NCI-H2107 treated with DMSO at 0.1 percent for 48 hours (cell line): ENCODE results near the gene SPDYE4.

ENCODE experiments used
- DNase-seq: peaks from one replicate; lab custom pipeline; 2025; ENCODE audit not compliant: unreplicated experiment; lab: John Stamatoyannopoulos, UW

SPDYE4 gene

DNA sequence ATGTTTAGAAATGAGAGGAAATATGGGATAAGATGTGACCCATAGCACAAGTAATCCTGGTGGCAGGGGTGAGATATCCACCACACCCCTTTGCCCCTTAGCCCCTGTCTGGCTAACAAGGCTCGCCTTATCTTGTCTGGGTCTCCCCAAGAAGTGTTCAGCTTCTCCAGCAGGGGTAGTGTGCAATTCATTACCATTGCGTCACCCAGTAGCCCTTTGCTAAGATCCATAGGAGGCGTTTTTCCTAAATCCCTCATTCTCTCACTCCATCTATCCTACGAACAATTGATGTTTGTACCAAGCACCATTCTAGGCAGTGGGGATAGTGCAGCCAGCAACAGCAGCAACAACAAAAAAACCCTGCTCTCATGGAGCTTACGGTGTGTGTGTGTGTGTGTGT, 44.5 kb downstream of the SPDYE4 start:
- DNase-seq = no peak

DNA sequence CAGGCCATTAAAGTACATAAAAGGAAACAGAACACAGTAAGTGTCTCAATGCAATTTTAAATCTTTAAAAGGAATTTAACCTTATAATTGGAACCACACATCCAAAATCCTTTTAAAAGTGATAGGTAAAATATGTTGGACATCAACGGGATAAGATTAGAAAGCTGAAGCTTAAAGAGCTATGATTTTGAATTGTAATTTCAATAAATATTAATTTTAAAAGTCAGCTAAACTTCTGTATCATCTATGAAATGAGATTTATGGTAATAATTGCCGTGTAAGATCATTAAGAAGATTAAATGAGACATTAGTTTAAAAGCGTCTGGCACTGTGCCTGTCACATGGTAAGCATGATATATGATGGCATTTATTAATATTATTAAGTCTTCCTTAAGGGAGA, 45.0 kb downstream of the SPDYE4 start:
- no peak for DNase-seq

- DNase-seq = no peak
Observed at GRCh38 chr17:8712698-8713097, 45.6 kb downstream of the SPDYE4 start.

GRCh38 chr17:8711291-8711690, 47.1 kb downstream of the SPDYE4 start:
- DNase-seq = no peak

- no peak for DNase-seq
Observed at GRCh38 chr17:8710813-8711212, 47.5 kb downstream of the SPDYE4 start.

DNA sequence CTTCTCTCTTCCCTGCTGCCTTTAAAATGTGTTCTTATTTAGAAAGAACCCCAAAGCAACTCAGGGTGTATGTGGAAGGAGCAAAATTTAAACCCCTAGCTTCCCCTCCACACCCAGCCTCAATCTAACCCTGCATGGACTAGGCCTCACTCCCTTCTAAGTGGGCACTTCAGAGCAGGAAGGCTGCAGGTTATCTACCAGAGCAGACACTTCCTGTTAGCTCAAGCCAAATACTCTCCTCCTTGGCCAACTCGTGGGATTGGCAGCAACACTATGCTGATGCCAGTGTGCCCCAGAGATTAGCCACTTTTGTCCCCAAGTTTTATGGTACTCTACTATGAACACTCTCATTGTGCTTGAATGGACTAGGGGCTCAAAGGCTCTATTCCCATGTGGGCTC, 49.3 kb downstream of the SPDYE4 start:
- no peak for DNase-seq

DNA sequence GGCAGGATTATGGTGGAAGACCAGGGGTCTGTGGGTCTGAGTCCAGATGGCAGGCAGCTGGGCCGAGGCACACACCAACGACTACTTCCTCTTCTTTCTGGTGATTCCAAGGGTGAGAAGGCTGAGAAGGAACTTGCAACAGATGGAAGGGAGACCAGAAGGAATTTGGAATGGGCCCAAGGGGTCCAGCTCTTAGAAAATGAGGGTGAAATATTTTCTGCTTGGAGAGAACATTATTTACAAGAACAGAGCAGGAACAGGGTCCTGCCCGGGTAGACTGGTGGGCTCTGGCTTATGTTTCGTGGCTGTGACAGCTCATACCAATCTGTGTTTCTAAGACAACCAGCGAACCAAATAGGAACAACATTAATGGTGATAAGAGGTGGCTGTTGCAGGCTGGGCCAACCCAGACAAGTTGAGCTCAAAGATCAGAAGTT, 50.3 kb downstream of the SPDYE4 start:
- DNase-seq = no peak

DNA sequence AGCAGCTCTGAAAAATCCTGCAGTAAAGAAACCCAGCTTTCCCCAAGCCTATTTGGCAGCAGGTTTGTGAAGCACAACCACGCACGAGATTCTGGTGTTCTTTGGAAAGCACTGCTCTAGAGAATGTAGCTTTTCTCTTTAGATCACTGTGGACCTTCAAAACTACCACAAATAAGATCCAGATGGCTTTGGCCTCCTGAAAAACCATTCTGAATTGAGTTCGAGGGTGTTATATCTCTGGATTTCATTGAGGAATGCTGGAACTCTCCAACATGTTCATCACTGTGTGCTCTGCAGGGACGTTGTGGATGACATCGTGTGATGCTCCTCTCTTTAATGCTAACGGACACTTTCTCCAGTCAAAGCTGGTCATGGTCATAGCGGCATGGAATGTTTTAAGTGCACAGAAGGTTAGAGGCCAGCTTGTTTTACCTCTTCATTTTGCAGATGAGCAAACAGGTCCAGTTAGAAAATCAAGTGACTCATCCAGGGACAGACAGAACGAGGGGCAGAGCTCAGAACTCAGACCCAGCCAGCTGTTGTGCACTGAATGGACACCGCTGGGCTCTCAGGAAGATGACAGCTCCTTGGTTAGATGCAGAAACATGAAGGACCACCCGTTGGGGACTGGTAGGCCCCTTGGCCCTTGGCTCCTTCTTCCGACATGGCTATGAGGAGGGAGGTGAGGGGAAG, 50.9 kb downstream of the SPDYE4 start:
- DNase-seq = no peak

- no peak for DNase-seq
Observed at GRCh38 chr17:8706431-8706830, 51.9 kb downstream of the SPDYE4 start.

GRCh38 chr17:8705427-8705826, 52.9 kb downstream of the SPDYE4 start:
- no peak for DNase-seq

DNA sequence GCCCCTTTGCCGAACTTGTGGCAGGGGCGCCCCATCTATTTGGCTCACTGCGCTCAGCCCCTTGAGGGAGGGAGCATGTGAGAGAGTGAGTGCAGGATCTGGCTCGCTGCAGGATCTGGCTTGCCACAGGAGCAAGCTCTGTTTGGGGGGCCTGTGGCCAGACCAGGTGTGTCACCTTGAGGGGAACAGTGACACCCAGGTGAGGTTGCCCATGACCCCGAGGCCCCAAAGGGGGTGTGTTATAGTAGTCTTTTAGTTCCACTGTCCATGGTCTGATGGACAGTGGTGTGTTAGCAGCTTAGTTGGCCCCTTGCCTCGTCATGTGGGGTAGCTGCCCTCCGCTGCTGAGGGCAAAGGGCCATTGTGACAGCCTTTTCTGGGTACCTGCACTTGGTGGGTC, 55.3 kb downstream of the SPDYE4 start:
- DNase-seq = no peak

- no peak for DNase-seq
Observed at GRCh38 chr17:8701754-8702153, 56.6 kb downstream of the SPDYE4 start.

- no peak for DNase-seq
Observed at GRCh38 chr17:8701221-8701620, 57.1 kb downstream of the SPDYE4 start.
